ENCODE results near the gene CCNL1. TPM values are rescaled to one million over a fixed set of nuclear protein-coding genes. Genes with fewer than 3 reads are reported as not detected.
A peak's percentile ranks its signal among the peaks of the same experiment; 100 is the strongest.

Gene CCNL1
- total RNA-seq, 1 experiment from 2014 or later: 118 TPM

DNA sequence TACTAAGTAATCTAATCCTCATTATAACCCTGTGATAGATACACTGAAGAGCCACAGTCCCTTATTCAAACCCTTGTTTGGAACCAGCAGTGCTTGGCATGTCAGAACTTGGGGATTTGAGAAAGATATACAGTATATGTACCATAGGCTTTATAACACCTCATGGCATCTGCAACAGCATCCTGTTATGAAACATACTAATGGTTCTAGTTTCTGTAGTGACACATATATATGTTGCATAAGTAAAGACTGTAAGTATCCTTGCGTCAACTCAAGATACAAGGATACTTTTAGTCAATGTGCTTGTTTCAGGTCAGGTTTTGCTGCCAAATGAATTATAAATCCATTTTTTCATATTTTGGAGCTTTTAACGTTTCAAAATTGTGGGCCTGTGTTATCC is 58.5 kb downstream of the CCNL1 start:
- DNase-seq (ENCODE audit: low read depth, low spot score): no peak
- Histone ChIP-seq H3K4me1 (ENCODE audit: control insufficient read depth, insufficient read depth, low read length) (no peaks in the 10 kb centered on the region), H3K27me3 (ENCODE audit: control insufficient read depth, insufficient read depth, low read length) (no peaks in the 10 kb centered on the region), H3K9me3 (ENCODE audit: control insufficient read depth, insufficient read depth, low read depth, low read length) (no peaks in the 10 kb centered on the region), H3K4me3 (ENCODE audit: low read depth in 2 of 2, low read length in 2 of 2) (no peak overlapping the region), H3K27ac (ENCODE audit: low read length) (no peak overlapping the region), H3K36me3 (ENCODE audit: control insufficient read depth, insufficient read depth, low read length) (no peaks in the 10 kb centered on the region)
- intact Hi-C loops (cut with micrococcal nuclease; ENCODE audit: unreplicated experiment): no loop called here
- ChIA-PET CTCF (no interaction called here), POLR2A (no interaction called here)
- no peak for ATAC-seq
- no TSS peak for BruUV-seq (replicated peaks)
- in situ Hi-C loops (cut with HindIII; ENCODE audit: low pct_unique_long_range_greater_than_20kb, low sequenced_read_pairs): no loop called here
- TF ChIP-seq, protein P1, sequence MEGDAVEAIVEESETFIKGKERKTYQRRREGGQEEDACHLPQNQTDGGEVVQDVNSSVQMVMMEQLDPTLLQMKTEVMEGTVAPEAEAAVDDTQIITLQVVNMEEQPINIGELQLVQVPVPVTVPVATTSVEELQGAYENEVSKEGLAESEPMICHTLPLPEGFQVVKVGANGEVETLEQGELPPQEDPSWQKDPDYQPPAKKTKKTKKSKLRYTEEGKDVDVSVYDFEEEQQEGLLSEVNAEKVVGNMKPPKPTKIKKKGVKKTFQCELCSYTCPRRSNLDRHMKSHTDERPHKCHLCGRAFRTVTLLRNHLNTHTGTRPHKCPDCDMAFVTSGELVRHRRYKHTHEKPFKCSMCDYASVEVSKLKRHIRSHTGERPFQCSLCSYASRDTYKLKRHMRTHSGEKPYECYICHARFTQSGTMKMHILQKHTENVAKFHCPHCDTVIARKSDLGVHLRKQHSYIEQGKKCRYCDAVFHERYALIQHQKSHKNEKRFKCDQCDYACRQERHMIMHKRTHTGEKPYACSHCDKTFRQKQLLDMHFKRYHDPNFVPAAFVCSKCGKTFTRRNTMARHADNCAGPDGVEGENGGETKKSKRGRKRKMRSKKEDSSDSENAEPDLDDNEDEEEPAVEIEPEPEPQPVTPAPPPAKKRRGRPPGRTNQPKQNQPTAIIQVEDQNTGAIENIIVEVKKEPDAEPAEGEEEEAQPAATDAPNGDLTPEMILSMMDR (IDR thresholded peaks at IDR 0.05): no peak
- TF ChIP-seq POLR2AphosphoS5 (IDR thresholded peaks at IDR 0.05; ENCODE audit: low read depth, low read length) (no peak), SIN3A (IDR thresholded peaks at IDR 0.05; ENCODE audit: borderline replicate concordance, insufficient read depth, low read depth, low read length) (no peak), TCF7L2 (IDR thresholded peaks at IDR 0.05; ENCODE audit: low read depth, low read length) (no peak)
- TF ChIP-seq, protein P2, sequence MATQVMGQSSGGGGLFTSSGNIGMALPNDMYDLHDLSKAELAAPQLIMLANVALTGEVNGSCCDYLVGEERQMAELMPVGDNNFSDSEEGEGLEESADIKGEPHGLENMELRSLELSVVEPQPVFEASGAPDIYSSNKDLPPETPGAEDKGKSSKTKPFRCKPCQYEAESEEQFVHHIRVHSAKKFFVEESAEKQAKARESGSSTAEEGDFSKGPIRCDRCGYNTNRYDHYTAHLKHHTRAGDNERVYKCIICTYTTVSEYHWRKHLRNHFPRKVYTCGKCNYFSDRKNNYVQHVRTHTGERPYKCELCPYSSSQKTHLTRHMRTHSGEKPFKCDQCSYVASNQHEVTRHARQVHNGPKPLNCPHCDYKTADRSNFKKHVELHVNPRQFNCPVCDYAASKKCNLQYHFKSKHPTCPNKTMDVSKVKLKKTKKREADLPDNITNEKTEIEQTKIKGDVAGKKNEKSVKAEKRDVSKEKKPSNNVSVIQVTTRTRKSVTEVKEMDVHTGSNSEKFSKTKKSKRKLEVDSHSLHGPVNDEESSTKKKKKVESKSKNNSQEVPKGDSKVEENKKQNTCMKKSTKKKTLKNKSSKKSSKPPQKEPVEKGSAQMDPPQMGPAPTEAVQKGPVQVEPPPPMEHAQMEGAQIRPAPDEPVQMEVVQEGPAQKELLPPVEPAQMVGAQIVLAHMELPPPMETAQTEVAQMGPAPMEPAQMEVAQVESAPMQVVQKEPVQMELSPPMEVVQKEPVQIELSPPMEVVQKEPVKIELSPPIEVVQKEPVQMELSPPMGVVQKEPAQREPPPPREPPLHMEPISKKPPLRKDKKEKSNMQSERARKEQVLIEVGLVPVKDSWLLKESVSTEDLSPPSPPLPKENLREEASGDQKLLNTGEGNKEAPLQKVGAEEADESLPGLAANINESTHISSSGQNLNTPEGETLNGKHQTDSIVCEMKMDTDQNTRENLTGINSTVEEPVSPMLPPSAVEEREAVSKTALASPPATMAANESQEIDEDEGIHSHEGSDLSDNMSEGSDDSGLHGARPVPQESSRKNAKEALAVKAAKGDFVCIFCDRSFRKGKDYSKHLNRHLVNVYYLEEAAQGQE (IDR thresholded peaks at IDR 0.05; ENCODE audit: insufficient read depth in 1 of 2, low read depth in 2 of 2, low read length in 1 of 2): no peak

- H3K9me3 ChIP-seq (ENCODE audit: control insufficient read depth, insufficient read depth, low read depth, low read length): no peaks in the 10 kb centered on the region
- H3K36me3 ChIP-seq (ENCODE audit: control insufficient read depth, insufficient read depth, low read length): no peaks in the 10 kb centered on the region
- TF ChIP-seq, protein P2 (IDR thresholded peaks at IDR 0.05; ENCODE audit: insufficient read depth in 1 of 2, low read depth in 2 of 2, low read length in 1 of 2): no peak
- no peak for TF ChIP-seq SIN3A (IDR thresholded peaks at IDR 0.05; ENCODE audit: borderline replicate concordance, insufficient read depth, low read depth, low read length)
- no peak for TF ChIP-seq POLR2AphosphoS5 (IDR thresholded peaks at IDR 0.05; ENCODE audit: low read depth, low read length)
- TF ChIP-seq TCF7L2 (IDR thresholded peaks at IDR 0.05; ENCODE audit: low read depth, low read length): no peak
- TF ChIP-seq, protein P1 (IDR thresholded peaks at IDR 0.05): 0 out of 2 replicates have a peak, but pooled peaks have one; percentile 5
- ChIA-PET POLR2A (no interaction called here), CTCF (no interaction called here)
- no peak overlapping the region for H3K4me3 ChIP-seq (ENCODE audit: low read depth in 2 of 2, low read length in 2 of 2)
- no peaks in the 10 kb centered on the region for H3K4me1 ChIP-seq (ENCODE audit: control insufficient read depth, insufficient read depth, low read length)
- no peak for ATAC-seq
- no peak for DNase-seq (ENCODE audit: low read depth, low spot score)
- H3K27ac ChIP-seq (ENCODE audit: low read length): no peak overlapping the region
- in situ Hi-C loops (cut with HindIII; ENCODE audit: low pct_unique_long_range_greater_than_20kb, low sequenced_read_pairs) (no loop called here), intact Hi-C loops (cut with micrococcal nuclease; ENCODE audit: unreplicated experiment) (no loop called here)
- H3K27me3 ChIP-seq (ENCODE audit: control insufficient read depth, insufficient read depth, low read length): no peaks in the 10 kb centered on the region
- no TSS peak for BruUV-seq (replicated peaks)
These were observed 59.1 kb downstream of the CCNL1 start for GRCh38 chr3:157100608-157101396.

Data from Panc1 (cell line).